ENCODE results near the gene ZDHHC6.
A peak's percentile ranks its signal among the peaks of the same experiment; 100 is the strongest.
"Not testable (repeated sequence)": the region's sequence is repeated elsewhere in the genome, so short reads cannot be mapped to it uniquely, and the experiment has no call there.

The ZDHHC6 gene

DNA sequence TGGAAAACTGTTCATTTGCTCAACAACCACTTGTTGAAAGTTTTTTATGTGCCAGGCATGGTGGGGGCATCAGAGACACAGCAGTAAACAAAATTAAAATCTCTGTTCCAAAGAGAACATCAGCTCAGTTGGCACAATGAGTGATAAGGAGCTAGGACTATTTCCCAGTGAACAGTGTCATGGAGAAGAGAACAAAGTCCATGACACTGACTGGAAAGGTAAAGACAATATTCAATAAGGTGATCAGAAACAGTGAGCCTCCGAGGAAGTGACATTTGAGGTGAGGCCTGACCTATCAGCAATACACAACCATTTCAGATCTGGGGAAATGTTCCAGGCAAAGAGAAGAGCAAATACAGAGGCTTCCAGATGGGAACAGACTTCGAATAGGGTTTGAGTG is 58.2 kb downstream of the ZDHHC6 start:
- no peak for DNase-seq

DNA sequence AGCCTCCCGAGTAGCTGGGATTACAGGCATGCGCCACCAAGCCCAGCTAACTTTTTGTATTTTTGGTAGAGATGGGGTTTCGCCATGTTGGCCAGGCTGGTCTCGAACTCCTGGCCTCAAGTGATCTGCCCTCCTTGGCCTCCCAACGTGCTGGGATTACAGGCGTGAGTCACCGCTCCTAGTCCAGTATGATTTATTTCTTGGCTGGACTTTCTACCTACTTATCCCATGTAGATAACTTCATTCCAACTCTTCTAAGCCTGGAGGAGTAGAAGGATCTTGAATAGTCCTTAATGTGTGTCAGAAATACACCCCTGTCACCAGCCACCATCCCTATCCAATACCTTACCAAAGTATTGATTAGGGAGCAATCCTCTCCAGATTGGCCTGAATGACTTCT is 58.7 kb downstream of the ZDHHC6 start:
- not testable (repeated sequence) for DNase-seq

DNA sequence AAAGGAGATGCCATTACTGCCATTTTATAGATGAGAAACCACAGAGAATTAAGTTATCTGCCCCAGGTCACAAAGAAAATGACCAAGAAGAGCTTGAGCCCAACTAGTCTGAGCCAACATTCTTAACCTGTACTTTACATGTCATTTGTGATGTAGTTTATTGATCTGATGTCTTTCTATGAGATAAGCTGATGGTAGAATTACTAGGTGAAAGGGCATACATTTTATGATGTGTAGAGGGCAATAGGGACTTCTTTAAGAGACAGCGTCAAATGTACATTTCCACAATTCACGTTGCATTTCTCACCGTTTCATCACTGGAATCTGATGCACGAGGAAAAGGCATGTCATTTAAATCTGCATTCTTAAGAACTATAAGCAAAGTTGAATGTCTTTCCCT is 61.5 kb downstream of the ZDHHC6 start:
- no peak for DNase-seq

DNA sequence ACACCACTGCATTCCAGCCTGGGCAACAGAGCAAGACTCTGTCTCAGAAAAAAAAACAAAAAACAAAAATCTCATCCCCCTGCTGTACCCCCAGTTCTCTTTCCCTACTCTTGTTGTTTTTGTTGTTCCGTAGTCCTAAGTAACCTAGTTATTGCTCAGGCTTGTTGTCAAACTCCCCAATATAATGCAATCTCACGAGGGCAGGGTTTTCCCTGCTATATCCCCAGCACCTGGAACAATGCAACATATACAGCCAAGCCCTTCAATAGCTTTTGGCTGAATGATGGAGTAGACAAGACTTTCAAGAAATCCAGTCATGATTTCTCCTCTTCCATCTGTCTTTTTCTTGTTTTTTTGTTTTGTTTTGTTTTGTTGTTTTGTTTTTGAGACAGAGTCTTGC is 62.6 kb downstream of the ZDHHC6 start:
- no peak for DNase-seq

DNA sequence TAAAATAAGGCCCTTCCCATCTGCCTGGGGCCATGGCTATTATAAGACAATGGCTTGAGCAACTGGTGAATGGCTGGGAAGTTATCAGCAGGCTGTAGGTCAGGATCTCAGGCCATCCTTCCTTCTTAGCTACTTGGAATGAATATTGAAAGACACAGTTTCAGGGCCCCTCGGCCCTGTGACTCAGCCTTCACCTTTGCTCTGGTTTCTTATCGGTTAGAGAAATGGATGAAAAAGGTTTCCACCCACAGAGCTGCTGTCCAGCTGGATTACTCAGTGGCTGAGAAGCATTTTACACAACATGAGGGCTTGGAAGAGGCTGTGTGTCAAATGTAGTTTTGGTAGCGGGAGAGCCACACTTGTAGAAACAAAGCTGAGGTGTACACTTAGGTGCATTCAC is 63.4 kb downstream of the ZDHHC6 start:
- peak; percentile 41 for DNase-seq

DNA sequence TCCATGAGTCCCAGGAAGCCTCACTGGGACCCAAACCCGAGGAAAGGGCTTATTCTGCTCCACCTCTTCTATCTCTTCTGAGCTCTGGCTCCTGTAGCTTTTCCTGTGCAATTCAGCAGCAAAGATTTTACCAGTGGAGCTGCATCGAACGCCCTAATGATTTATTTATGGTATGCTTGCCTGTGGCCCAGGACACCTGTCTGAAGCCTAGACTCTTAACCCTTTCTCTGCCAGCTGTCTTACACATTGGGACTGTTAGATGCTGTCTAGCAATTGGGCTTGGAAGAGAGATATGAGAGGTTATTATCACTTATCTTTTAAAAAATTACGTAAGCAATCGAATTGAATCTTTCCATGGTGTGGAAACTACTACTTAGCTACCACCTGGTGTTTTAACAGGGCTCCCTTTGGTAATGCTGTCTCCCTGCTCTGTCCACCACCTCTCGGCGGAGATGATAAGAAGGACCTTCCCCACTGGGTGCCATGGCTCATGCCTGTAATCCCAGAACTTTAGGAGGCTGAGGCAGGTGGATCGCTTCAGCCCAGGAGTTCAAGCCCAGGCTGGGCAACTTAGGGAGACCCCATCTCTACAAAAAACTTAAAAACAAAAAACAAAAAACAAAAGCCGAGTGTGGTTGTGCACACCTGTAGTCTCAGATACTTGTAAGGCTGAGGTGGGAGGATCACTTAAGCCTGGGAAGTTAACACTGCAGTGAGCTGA is 64.0 kb downstream of the ZDHHC6 start:
- DNase-seq: no peak

All from fibroblast of upper back skin (primary cell).